Measurements from ENCODE around the gene KLHL26. TPM values are rescaled to one million over a fixed set of nuclear protein-coding genes. Genes with fewer than 3 reads are reported as not detected.
A peak's percentile ranks its signal among the peaks of the same experiment; 100 is the strongest.

The KLHL26 gene
- total RNA-seq, 1 donor from 2014 or later = 52.8 TPM

GRCh38 chr19:18654469-18654868 lies 17.6 kb downstream of the KLHL26 start:
- intact Hi-C loops (cut with DNase I) = no loop called here
- Histone ChIP-seq H3K27ac (no peak overlapping the region), H3K4me3 (no peak overlapping the region), H3K9me3 (no peaks in the 10 kb centered on the region), H3K4me1 (peaks cover 11 to 45% of the 10 kb centered on the region in 2 donors), H3K36me3 (no peaks in the 10 kb centered on the region), H3K27me3 (no peaks in the 10 kb centered on the region)
- no peak for TF ChIP-seq CTCF (IDR thresholded peaks at IDR 0.05)
- DNase-seq (ENCODE audit: low spot score in 2 of 2) = no peak

GRCh38 chr19:18655173-18655844 lies 18.5 kb downstream of the KLHL26 start:
- intact Hi-C loops (cut with DNase I) = no loop called here
- no peak for DNase-seq (ENCODE audit: low spot score in 2 of 2)
- no peak for TF ChIP-seq CTCF (IDR thresholded peaks at IDR 0.05)
- Histone ChIP-seq H3K36me3 (no peaks in the 10 kb centered on the region), H3K27me3 (no peaks in the 10 kb centered on the region), H3K27ac (no peak overlapping the region), H3K9me3 (no peaks in the 10 kb centered on the region), H3K4me1 (peaks cover 16 to 45% of the 10 kb centered on the region in 2 donors), H3K4me3 (no peak overlapping the region)

GRCh38 chr19:18656337-18657086 lies 19.7 kb downstream of the KLHL26 start:
- Histone ChIP-seq H3K27ac (peak overlapping the region; percentile 94 to 95), H3K4me3 (no peak overlapping the region), H3K36me3 (no peaks in the 10 kb centered on the region), H3K27me3 (no peaks in the 10 kb centered on the region), H3K9me3 (no peaks in the 10 kb centered on the region), H3K4me1 (peaks cover 14 to 45% of the 10 kb centered on the region in 2 donors)
- no peak for DNase-seq (ENCODE audit: low spot score in 2 of 2)
- no peak for TF ChIP-seq CTCF (IDR thresholded peaks at IDR 0.05)
- intact Hi-C loops (cut with DNase I) = no loop called here

- Histone ChIP-seq H3K36me3 (no peaks in the 10 kb centered on the region), H3K27ac (peak overlapping the region; percentile 94 to 95), H3K4me1 (peaks cover 19 to 48% of the 10 kb centered on the region in 2 donors), H3K4me3 (no peak overlapping the region), H3K9me3 (no peaks in the 10 kb centered on the region), H3K27me3 (no peaks in the 10 kb centered on the region)
- peak in 1 of 2 donors; percentile 90 for DNase-seq (ENCODE audit: low spot score in 2 of 2)
- intact Hi-C loops (cut with DNase I) = no loop called here
- TF ChIP-seq CTCF (IDR thresholded peaks at IDR 0.05) = no peak
These were observed 20.9 kb downstream of the KLHL26 start for GRCh38 chr19:18657590-18658365.

- no peak for TF ChIP-seq CTCF (IDR thresholded peaks at IDR 0.05)
These were observed 21.6 kb downstream of the KLHL26 start for GRCh38 chr19:18658366-18658855.

More at GRCh38 chr19:18658366-18658855, 21.6 kb downstream of the KLHL26 start:
- Histone ChIP-seq H3K4me1 (peaks cover 23 to 54% of the 10 kb centered on the region in 2 donors), H3K27me3 (no peaks in the 10 kb centered on the region), H3K9me3 (no peaks in the 10 kb centered on the region), H3K27ac (peak overlapping the region; percentile 94 to 95), H3K4me3 (no peak overlapping the region), H3K36me3 (no peaks in the 10 kb centered on the region)
- no peak for DNase-seq (ENCODE audit: low spot score in 2 of 2)
- intact Hi-C loops (cut with DNase I) = no loop called here

All from ascending aorta (tissue), 2 donors.